CD14-positive monocyte (primary cell): ENCODE measurements around the gene RAD50. TPM values are rescaled to one million over a fixed set of nuclear protein-coding genes. Genes with fewer than 3 reads are reported as not detected.

Experiments
- DNase-seq, 3 donors: peaks; one replicate each; pipeline ENCODE4 v3.0.0-alpha.2; 2011 to 2022
- H2AFZ ChIP-seq: 2 replicates; pipeline ENCODE4 v1.6.0; 2012; ENCODE audit warnings: mild to moderate bottlenecking, low read depth, low read length, inconsistent platforms; ENCODE audit not compliant: insufficient read depth, poor library complexity, severe bottlenecking
- H3K27ac ChIP-seq, 2 donors: 1 replicate in 1 of 2; 2 replicates in 1 of 2; pipeline ENCODE4 v1.5.1; 2012 to 2013; ENCODE audit warnings: low read length in 2 of 2, control low read depth in 1 of 2, inconsistent platforms in 1 of 2, low read depth in 1 of 2, mild to moderate bottlenecking in 1 of 2
- H3K27me3 ChIP-seq, 2 donors: one replicate each; pipeline versions ENCODE4 v1.6.0 to v1.6.1; 2011 to 2013; ENCODE audit warnings: low read length in 2 of 2; ENCODE audit not compliant: control insufficient read depth in 2 of 2, insufficient read depth in 2 of 2
- H3K36me3 ChIP-seq, 2 donors: replicated peaks in 1 of 2; 1 replicate in 1 of 2; 2 replicates in 1 of 2; pipeline versions ENCODE4 v1.5.1 to v1.6.1; 2012 to 2013; ENCODE audit warnings: low read length in 2 of 2, control low read depth in 1 of 2, inconsistent platforms in 1 of 2, mild to moderate bottlenecking in 1 of 2; ENCODE audit not compliant: insufficient read depth in 2 of 2, control insufficient read depth in 1 of 2
- H3K4me1 ChIP-seq, 2 donors: 1 replicate in 1 of 2; 2 replicates in 1 of 2; pipeline versions ENCODE4 v1.5.1 to v1.6.1; 2012 to 2013; ENCODE audit warnings: low read length in 2 of 2, control low read depth in 1 of 2, inconsistent platforms in 1 of 2, mild to moderate bottlenecking in 1 of 2, moderate library complexity in 1 of 2; ENCODE audit not compliant: insufficient read depth in 2 of 2, control insufficient read depth in 1 of 2
- H3K4me2 ChIP-seq: replicated peaks from 2 replicates; pipeline ENCODE3; 2012; ENCODE audit warnings: low read length, moderate library complexity, mild to moderate bottlenecking; ENCODE audit not compliant: poor library complexity, severe bottlenecking; ENCODE audit errors: extremely low read depth
- H3K4me3 ChIP-seq, 3 experiments: fragments of 200-600 bp in 1 of 3; sonication (generic) in 1 of 3; replicated peaks in 1 of 3; 1 replicate in 2 of 3; 2 replicates in 1 of 3; pipeline ENCODE4 v1.5.1; 2011 to 2013; ENCODE audit warnings: low read length in 3 of 3, mild to moderate bottlenecking in 3 of 3, control low read depth in 2 of 3, low read depth in 2 of 3, inconsistent platforms in 1 of 3, moderate library complexity in 1 of 3
- H3K79me2 ChIP-seq: 2 replicates; pipeline ENCODE4 v1.6.0; 2012; ENCODE audit warnings: mild to moderate bottlenecking, control low read depth, inconsistent platforms, low read length, moderate library complexity; ENCODE audit not compliant: insufficient read depth
- H3K9ac ChIP-seq: 2 replicates; pipeline ENCODE4 v1.6.0; 2017; ENCODE audit warnings: low read length, mild to moderate bottlenecking; ENCODE audit not compliant: insufficient read depth, poor library complexity, severe bottlenecking
- H3K9me3 ChIP-seq, 2 donors: replicated peaks in 1 of 2; 1 replicate in 1 of 2; 2 replicates in 1 of 2; pipeline versions ENCODE4 v1.5.1 to v1.6.1; 2012 to 2013; ENCODE audit warnings: low read length in 2 of 2, control low read depth in 1 of 2; ENCODE audit not compliant: control insufficient read depth in 1 of 2, insufficient read depth in 1 of 2
- H4K20me1 ChIP-seq: 2 replicates; pipeline ENCODE4 v1.6.0; 2012; ENCODE audit warnings: mild to moderate bottlenecking, low read length, control low read depth, moderate library complexity; ENCODE audit not compliant: insufficient read depth
- H3K27ac Mint-ChIP-seq, 7 donors: one replicate each; pipeline ENCODE4 v1.8.0; 2020; ENCODE audit warnings: mild to moderate bottlenecking in 7 of 7, mixed read lengths in 7 of 7, moderate library complexity in 6 of 7, inconsistent platforms in 2 of 7
- H3K27me3 Mint-ChIP-seq, 3 donors: one replicate each; pipeline ENCODE4 v1.8.0; 2021 to 2022; ENCODE audit warnings: low read depth in 3 of 3, mild to moderate bottlenecking in 3 of 3, mixed read lengths in 3 of 3, moderate library complexity in 3 of 3, inconsistent platforms in 1 of 3
- H3K36me3 Mint-ChIP-seq, 2 donors: one replicate each; pipeline ENCODE4 v1.8.0; 2020; ENCODE audit warnings: mixed read lengths in 2 of 2, inconsistent platforms in 1 of 2, mild to moderate bottlenecking in 1 of 2
- H3K4me1 Mint-ChIP-seq: one replicate; pipeline ENCODE4 v1.8.0; 2020; ENCODE audit warnings: mild to moderate bottlenecking, mixed read lengths
- H3K4me3 Mint-ChIP-seq, 2 donors: one replicate each; pipeline ENCODE4 v1.8.0; 2020; ENCODE audit warnings: mild to moderate bottlenecking in 2 of 2, mixed read lengths in 2 of 2, moderate library complexity in 1 of 2
- H3K9me3 Mint-ChIP-seq, 7 donors: one replicate each; pipeline ENCODE4 v1.8.0; 2020 to 2022; ENCODE audit warnings: mixed read lengths in 7 of 7, mild to moderate bottlenecking in 6 of 7, moderate library complexity in 6 of 7, inconsistent platforms in 2 of 7
- WGBS: methylation state at CpG from one replicate; pipeline ENCODE4 v1.1.5; 2013; ENCODE audit warnings: missing lambda C conversion rate; ENCODE audit not compliant: insufficient coverage; 5-methylcytosine and 5-hydroxymethylcytosine counted together
- intact Hi-C, 2 donors: fragments of 100-400 bp; cut with micrococcal nuclease; formaldehyde crosslinking; loops; one replicate each; pipeline versions ENCODE4 v1.15.0 to v1.15.1; 2023
- polyA plus RNA-seq, 3 donors: library from polyadenylated mRNA; depleted of rRNA in 1 of 3; unstranded in 2 of 3; stranded (reverse) in 1 of 3; fragments of 300-500 nt in 2 of 3; fragments of >200 nt in 1 of 3; fragmentation: Illumina TruSeq in 2 of 3; gene quantifications; 1 replicate in 2 of 3; 2 replicates in 1 of 3; pipeline ENCODE4 v1.2.3, GENCODE V29; 2012 to 2021
- TF ChIP-seq, protein P1 (sequence below): fragments of 200-600 bp; IDR thresholded peaks from one replicate; pipeline ENCODE4 v1.8.0; 2022; ENCODE audit warnings: antibody characterized with exemption, mild to moderate bottlenecking

RAD50 gene
- polyA plus RNA-seq, 3 donors, result 5.8 to 9.3 (median 8.2) TPM

- Mint-ChIP-seq H3K27me3 (peaks cover 0 to 3% (median 0%) of the 10 kb centered on the region in 3 donors), H3K27ac (no peak overlapping the region), H3K4me3 (no peak overlapping the region), H3K4me1 (peaks cover 24% of the 10 kb centered on the region), H3K9me3 (no peaks in the 10 kb centered on the region), H3K36me3 (no peaks in the 10 kb centered on the region)
- Histone ChIP-seq H4K20me1 (no peaks in the 10 kb centered on the region), H3K4me3 (no peak overlapping the region), H3K36me3 (no peaks in the 10 kb centered on the region), H3K9me3 (no peaks in the 10 kb centered on the region), H2AFZ (no peak overlapping the region), H3K4me2 (no peak overlapping the region), H3K9ac (no peak overlapping the region), H3K27ac (no peak overlapping the region), H3K79me2 (no peaks in the 10 kb centered on the region), H3K4me1 (peaks cover 14 to 15% of the 10 kb centered on the region in 2 donors), H3K27me3 (no peaks in the 10 kb centered on the region)
- intact Hi-C loops, result no loop called here
- TF ChIP-seq, protein P1, sequence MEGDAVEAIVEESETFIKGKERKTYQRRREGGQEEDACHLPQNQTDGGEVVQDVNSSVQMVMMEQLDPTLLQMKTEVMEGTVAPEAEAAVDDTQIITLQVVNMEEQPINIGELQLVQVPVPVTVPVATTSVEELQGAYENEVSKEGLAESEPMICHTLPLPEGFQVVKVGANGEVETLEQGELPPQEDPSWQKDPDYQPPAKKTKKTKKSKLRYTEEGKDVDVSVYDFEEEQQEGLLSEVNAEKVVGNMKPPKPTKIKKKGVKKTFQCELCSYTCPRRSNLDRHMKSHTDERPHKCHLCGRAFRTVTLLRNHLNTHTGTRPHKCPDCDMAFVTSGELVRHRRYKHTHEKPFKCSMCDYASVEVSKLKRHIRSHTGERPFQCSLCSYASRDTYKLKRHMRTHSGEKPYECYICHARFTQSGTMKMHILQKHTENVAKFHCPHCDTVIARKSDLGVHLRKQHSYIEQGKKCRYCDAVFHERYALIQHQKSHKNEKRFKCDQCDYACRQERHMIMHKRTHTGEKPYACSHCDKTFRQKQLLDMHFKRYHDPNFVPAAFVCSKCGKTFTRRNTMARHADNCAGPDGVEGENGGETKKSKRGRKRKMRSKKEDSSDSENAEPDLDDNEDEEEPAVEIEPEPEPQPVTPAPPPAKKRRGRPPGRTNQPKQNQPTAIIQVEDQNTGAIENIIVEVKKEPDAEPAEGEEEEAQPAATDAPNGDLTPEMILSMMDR, result no peak
- 100% methylated on average over 1 of the region's 3 CpGs for WGBS
- DNase-seq, result no peak
These were observed 129.4 kb downstream of the RAD50 start for GRCh38 chr5:132686193-132686592.

DNA sequence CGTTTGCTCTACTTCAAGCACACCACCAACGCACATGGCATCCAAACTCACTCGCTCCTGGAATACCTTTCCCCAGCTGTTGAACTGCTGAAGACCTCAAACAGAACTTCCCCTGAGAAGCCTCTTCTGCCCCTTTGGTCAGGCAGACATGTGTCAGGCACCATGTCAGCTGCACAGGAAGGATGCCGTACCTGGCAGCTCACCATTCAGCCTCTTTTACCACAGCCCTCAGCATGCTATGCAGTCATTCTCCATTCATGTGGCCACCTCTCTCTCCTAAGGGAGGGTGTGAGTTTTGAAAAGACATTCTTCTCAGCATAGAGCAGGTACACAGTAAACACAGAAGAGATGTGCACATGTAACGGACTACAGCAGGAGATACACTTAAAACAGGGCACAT lies 131.2 kb downstream of the RAD50 start:
- Mint-ChIP-seq H3K9me3 (no peaks in the 10 kb centered on the region), H3K4me1 (peaks cover 24% of the 10 kb centered on the region), H3K4me3 (no peak overlapping the region), H3K27me3 (peaks cover 0 to 1% (median 0%) of the 10 kb centered on the region in 3 donors), H3K36me3 (no peaks in the 10 kb centered on the region), H3K27ac (no peak overlapping the region)
- Histone ChIP-seq H4K20me1 (no peaks in the 10 kb centered on the region), H3K36me3 (no peaks in the 10 kb centered on the region), H3K4me1 (peaks cover 14 to 15% of the 10 kb centered on the region in 2 donors), H2AFZ (no peak overlapping the region), H3K79me2 (no peaks in the 10 kb centered on the region), H3K4me2 (no peak overlapping the region), H3K9ac (no peak overlapping the region), H3K4me3 (no peak overlapping the region), H3K27me3 (no peaks in the 10 kb centered on the region), H3K27ac (no peak overlapping the region), H3K9me3 (no peaks in the 10 kb centered on the region)
- intact Hi-C loops, result no loop called here
- no peak for DNase-seq
- TF ChIP-seq, protein P1, result no peak
- 79% methylated on average over 4 of the region's 5 CpGs for WGBS
